NCI-H128 (cell line): ENCODE results near the gene RSPO3.

Source experiments
- DNase-seq: peaks from one replicate; lab custom pipeline; 2025; ENCODE audit not compliant: unreplicated experiment; lab: John Stamatoyannopoulos, UW

RSPO3 gene

DNA sequence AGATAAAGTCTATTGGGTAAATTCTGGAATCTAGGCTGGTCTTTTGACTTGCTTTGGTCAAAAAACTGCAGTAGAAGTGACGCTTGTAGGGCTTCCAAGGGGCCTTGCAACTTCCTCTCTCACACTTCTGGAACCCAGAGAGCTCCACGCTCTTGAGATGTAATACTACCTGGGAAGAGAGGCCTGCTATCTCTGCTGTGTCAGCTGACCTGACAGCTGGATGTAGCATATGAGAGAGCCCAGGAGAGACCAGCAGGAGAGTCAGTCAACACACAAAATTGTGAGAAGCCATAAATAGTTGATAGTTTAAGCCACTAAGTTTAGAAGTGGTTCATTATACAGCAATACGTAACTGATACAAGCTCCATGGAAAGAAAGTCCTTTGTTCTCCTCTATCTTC is 7.8 kb upstream of the RSPO3 start:
- no peak for DNase-seq

DNA sequence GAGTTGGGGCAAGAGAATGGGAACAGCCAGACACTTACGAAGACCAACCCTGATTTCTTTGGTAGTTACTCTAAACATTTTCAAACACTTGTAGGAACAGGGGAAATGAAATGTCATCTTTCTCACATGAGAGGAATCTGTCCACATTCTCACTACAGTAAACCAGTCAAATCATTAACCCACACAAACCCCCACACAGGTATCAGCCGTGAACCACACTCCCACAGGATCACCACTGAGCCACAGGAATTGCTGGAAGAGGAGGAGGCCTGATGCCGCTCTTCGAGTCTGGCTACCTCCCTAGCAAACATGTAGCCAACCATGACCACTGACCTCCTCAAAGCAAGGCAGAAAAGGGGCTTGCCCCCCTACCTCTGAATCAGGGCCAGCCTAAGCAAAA is 6.9 kb upstream of the RSPO3 start:
- no peak for DNase-seq

GRCh38 chr6:127114214-127114760 is 4.2 kb upstream of the RSPO3 start:
- DNase-seq, result no peak

DNA sequence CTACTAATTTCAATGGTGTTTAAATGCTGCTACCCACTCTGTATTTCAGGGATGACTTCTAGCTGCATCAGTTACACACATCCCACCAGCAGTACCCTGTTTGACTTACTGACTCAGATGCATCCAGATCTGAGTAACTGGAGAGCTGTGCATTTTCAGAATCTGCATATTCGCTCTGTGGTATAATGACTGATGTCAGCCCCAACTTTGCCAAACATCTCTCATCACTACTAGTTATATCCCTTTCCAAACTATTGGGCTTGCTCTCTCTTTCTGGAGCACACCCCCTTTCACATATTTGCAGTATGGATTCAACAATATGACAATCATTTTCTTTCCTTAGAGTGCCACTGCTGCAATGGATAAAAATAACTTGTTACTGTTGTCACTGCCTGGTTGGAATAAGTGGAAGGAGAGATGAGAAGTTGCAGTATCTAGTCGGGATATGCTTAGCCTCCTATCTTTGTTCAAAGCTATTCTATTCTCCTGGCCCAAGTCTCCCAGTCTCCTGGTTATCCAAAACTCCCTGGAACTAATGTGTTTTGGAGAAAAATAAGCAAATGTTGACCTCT is 3.3 kb upstream of the RSPO3 start:
- no peak for DNase-seq

- DNase-seq, result no peak
Measured at GRCh38 chr6:127115746-127116145, 2.7 kb upstream of the RSPO3 start.

- DNase-seq, result no peak
Measured at GRCh38 chr6:127117979-127118297, 533 bp upstream of the RSPO3 start.

DNA sequence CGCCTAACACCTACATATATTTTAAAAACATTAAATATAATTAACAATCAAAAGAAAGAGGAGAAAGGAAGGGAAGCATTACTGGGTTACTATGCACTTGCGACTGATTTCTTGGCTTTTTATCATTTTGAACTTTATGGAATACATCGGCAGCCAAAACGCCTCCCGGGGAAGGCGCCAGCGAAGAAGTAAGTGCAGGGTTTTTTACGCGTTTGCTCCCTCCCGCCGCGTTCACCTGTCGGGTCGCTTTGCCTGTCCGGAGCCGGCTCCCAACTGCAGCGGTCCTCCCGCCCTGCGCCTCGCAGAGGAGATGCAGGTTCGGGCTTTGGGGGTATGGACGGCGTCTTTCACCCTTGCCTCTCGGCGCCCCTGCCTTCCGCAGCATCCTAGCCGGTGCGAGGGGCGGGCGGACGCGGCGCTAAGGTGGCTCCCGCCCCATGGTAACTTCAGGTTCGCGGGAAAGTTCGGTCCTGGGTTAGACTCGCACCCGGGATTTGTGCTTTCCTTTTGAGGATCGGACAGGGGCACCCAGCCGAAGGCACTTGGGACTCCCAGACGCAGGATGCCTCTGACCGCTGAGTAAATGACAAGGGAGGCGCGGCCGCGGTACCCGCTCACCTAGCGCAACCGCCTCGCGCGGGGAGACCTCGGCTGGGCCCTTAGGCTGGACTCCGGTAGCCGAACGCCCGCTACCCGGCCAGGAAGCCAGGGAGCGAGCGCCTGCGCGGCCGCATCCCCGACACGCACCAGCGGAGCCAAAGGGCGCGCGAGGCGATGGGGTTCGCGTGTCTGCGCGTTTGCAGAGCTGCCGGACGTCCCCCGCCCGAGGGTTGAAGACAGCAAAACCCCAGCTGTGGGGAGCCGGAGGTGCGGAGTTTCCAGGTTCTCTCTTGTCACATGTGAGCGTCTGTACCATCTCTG is 891 bp downstream of the RSPO3 start:
- no peak for DNase-seq

GRCh38 chr6:127120023-127120786 is 1.7 kb downstream of the RSPO3 start:
- DNase-seq, result no peak

- peak; percentile 53 for DNase-seq
Measured at GRCh38 chr6:127120787-127121636, 2.5 kb downstream of the RSPO3 start.

DNA sequence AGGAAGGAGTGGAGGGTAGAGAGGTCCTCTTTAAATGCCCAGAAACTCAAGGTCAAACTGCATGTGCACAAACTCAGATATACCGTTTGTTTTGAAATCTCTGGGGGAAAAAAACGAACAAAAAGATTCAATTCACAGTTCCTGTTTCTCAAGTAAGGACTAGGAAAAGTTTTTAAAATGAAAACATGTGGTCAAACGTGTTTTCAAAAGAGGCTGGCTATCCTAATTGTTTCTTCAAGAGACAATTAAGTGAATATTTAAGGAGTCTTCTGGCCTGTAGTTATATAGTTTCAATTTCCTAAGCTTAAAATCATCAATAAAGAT is 3.1 kb downstream of the RSPO3 start:
- DNase-seq, result no peak

GRCh38 chr6:127124172-127124571 is 5.7 kb downstream of the RSPO3 start:
- DNase-seq, result no peak

GRCh38 chr6:127124680-127125079 is 6.2 kb downstream of the RSPO3 start:
- DNase-seq, result no peak

GRCh38 chr6:127128066-127128465 is 9.6 kb downstream of the RSPO3 start:
- no peak for DNase-seq

- no peak for DNase-seq
Measured at GRCh38 chr6:127129251-127129650, 10.8 kb downstream of the RSPO3 start.

- no peak for DNase-seq
Measured at GRCh38 chr6:127131275-127131674, 12.8 kb downstream of the RSPO3 start.

DNA sequence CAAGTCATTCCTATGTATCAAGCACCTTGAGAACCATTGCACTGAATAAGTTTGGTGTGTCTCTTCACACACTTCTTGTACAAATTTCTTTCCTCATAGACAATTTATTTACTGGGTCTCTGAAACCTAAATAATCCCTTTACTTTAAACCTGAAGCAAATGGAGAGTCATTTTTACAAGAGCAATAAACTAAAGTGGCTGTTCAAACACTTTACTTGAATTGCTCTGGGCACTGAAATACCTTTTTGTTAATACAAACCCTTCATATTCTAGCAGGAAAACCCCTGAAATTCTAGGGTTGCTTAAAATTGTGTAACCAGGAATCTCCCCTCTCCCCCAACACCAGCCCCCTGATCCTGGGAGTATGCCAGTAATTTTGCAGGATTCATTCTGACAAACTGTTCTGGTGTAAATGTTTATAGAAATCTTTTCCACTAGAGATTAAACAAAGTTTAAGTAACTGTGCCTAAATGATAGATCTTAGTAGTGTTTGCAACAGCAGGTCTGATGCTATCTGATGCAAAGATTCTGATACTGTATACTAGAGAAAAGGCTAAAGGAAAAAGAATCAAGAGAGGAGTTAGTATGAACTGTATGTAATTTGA is 13.4 kb downstream of the RSPO3 start:
- DNase-seq, result no peak

DNA sequence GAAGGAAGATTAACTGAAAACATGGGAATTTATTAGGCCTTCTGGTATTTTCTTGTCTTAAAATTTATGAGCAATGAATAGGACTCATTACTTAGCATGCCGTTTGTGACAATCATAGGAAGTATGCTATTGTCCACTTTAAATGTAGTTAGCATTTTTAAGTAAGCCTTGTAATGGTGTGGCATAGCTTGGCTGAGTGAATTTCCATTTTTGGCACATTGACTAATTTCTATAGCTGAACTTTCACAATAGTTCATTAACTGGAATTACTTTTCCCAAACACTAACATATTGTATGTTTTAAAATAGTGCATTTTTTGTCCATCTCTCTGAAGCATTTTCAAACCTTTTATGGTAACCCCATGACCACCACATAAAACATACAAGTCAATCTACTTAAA is 15.7 kb downstream of the RSPO3 start:
- DNase-seq, result no peak

DNA sequence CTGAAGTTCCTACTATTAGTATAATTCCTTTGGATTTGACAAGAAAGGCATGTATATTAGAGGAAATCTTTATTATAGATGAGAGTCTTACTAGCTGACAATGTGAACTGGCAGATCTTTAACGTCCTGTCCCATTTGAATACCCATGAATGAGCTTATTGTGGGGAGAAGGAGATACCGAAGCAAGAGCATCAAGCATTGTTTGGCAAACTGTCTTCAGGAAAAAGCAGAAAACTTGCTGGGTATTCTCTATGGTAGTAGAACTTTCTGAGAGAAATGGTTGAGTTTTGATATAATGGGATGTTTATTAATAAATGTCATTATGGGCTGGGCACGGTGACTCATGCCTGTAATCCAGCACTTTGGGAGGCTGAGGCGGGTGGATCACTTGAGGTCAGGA is 18.3 kb downstream of the RSPO3 start:
- no peak for DNase-seq

GRCh38 chr6:127146932-127147331 is 28.5 kb downstream of the RSPO3 start:
- no peak for DNase-seq

- no peak for DNase-seq
Measured at GRCh38 chr6:127147534-127147933, 29.1 kb downstream of the RSPO3 start.

- DNase-seq, result no peak
Measured at GRCh38 chr6:127148511-127148910, 30.0 kb downstream of the RSPO3 start.
